GM13976 (cell line): ENCODE data around the gene TECTA.

Experiments used
- DNase-seq: peaks from one replicate; pipeline ENCODE4 v3.0.0; 2012; ENCODE audit warnings: low spot score
- CTCF ChIP-seq: IDR thresholded peaks from 2 replicates; pipeline ENCODE4 v1.5.1; 2012; ENCODE audit warnings: borderline replicate concordance, mild to moderate bottlenecking; ENCODE audit not compliant: insufficient read depth; ENCODE audit errors: extremely low read depth, missing control alignments, control extremely low read depth
- in situ Hi-C: fragments of 300-500 bp; cut with MboI; formaldehyde crosslinking; loops from one replicate; pipeline ENCODE4 v1.12.0; 2022; ENCODE audit warnings: low sequenced_read_pairs, mixed read lengths, inconsistent platforms; ENCODE audit not compliant: unreplicated experiment

The TECTA gene

GRCh38 chr11:121214861-121215260 is 113.8 kb downstream of the TECTA start:
- in situ Hi-C loops: no loop called here
- DNase-seq: no peak
- no peak for TF ChIP-seq CTCF

GRCh38 chr11:121221496-121222200 is 120.6 kb downstream of the TECTA start:
- DNase-seq: no peak
- in situ Hi-C loops: no loop called here
- no peak for TF ChIP-seq CTCF

- TF ChIP-seq CTCF: no peak
- in situ Hi-C loops: no loop called here
Measured at GRCh38 chr11:121223161-121223560, 122.1 kb downstream of the TECTA start.

GRCh38 chr11:121225382-121225781 is 124.3 kb downstream of the TECTA start:
- no peak for DNase-seq
- no peak for TF ChIP-seq CTCF
- in situ Hi-C loops: no loop called here

More at GRCh38 chr11:121223161-121223560, 122.1 kb downstream of the TECTA start:
- DNase-seq: no peak

GRCh38 chr11:121226415-121227263 is 125.6 kb downstream of the TECTA start:
- DNase-seq: no peak
- TF ChIP-seq CTCF: no peak
- in situ Hi-C loops: no loop called here

GRCh38 chr11:121228851-121229250 is 127.8 kb downstream of the TECTA start:
- TF ChIP-seq CTCF: no peak
- no peak for DNase-seq
- in situ Hi-C loops: no loop called here
